LNCAP (cell line): ENCODE results near the gene CA5A.

ENCODE experiments used
- TF ChIP-seq, protein P1 (sequence below): fragments of 450-650 bp; IDR thresholded peaks from 2 replicates; pipeline ENCODE4 v1.5.1; 2017; ENCODE audit warnings: mild to moderate bottlenecking

CA5A gene

DNA sequence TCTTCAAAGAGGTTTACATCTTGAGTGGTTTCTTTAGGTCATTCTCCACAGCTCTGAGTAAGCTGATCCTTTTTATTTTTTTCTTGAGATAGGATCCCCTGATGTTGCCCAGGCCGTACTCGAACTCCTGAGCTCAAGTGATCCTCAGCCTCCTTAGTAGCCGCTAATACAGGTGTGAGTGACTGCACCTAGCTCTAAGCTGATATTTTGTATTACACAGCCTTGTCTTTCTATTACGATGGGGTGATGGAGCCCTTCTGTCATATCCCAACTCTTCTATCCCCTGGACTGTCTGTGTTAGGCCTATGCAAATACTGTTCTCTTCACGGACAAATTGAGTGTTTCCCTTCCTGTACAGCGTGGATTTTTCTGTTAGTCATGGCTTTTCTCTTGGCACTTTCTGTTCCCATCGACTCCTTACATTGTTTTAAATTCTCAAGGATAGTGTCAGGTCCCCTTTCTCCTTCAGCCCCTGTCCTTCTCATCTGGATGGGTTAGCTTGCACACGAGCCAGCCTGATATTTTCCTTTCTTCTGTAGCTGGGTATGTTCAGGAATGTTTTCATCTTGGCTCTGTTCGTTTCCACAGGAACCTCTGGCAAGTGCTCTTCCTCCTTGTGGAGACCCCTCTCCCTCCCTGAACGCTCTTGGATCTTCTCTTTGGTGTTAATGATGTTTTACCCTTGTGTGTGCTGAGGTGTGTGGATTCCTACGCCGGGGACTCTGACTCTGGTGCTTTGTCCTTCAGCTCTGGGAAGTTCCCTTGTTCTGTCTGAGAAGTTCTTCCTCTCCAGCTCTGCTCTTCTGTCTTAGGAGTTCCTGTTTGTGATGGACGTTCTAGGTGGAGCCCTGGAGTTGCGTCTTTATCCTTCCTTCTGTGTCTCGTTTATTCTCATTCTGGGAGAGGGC is 17.2 kb upstream of the CA5A start:
- TF ChIP-seq, protein P1, sequence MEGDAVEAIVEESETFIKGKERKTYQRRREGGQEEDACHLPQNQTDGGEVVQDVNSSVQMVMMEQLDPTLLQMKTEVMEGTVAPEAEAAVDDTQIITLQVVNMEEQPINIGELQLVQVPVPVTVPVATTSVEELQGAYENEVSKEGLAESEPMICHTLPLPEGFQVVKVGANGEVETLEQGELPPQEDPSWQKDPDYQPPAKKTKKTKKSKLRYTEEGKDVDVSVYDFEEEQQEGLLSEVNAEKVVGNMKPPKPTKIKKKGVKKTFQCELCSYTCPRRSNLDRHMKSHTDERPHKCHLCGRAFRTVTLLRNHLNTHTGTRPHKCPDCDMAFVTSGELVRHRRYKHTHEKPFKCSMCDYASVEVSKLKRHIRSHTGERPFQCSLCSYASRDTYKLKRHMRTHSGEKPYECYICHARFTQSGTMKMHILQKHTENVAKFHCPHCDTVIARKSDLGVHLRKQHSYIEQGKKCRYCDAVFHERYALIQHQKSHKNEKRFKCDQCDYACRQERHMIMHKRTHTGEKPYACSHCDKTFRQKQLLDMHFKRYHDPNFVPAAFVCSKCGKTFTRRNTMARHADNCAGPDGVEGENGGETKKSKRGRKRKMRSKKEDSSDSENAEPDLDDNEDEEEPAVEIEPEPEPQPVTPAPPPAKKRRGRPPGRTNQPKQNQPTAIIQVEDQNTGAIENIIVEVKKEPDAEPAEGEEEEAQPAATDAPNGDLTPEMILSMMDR: no peak

DNA sequence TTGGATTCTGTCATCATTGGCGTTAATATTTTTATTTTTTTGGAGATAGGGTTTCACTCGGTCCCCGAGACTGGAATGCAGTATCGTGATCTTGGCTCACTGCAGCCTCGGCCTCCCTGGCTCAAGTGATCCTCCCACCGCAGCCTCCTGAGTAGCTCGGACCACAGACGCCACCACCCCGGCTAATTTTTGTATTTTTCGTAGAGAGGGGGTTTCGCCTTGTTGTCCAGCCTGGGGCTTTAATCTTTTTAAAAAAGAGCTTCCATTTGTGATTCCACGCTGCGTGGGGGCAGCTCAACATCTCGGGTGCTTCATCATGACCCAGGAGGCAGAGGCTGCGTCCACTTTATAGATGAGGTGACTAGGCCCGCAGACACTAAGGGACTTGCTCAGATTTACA is 16.4 kb upstream of the CA5A start:
- TF ChIP-seq, protein P1: no peak

DNA sequence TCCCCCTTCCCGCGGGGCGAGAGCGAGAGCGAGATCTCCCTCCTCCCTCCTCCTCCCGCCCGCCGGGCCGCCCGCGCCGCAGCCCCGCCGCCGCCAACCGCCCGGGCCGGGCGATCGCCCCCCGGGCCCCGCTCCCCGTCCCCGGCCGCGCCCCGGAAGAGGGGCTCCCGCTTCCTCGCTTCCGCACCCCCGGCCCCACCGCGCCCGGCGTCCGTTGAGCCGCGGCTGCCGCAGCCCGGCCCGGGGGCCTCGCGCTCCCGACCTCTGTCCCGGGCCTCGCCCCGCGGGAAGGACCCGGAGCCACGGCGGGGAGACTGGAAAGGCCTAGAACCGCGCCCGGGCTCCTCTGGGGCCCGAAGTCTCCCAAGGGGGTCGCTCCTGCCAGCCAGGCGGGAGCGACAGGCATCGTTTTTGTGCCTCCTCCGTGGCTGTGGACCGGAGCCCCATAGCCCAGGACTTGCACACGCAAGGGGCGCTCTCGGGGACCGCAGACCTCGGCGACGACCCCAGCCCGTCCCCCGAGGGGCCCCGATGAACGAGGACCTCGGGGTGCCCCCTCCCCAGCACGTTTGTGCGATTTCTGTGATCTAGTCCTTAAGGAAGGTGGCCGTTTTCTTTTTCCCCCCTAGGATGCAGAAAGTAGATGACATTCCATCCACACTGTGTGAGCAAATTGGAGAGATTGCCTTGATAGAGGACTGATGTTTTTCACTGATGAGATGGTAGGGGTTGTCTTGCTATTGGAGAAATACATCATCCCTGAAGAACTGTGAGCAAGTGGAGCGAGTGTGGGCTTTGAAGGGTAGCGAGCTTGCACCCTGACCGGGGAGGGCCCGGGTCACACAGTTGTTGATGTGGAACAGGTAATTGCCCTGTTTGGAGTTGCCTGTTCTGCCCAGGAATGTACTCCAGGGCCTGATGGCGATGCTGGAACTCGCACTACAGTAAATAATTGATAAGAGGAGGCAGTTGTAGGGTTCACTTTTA is 15.5 kb upstream of the CA5A start:
- TF ChIP-seq, protein P1: no peak; the same call in 1 of the 2 replicates

DNA sequence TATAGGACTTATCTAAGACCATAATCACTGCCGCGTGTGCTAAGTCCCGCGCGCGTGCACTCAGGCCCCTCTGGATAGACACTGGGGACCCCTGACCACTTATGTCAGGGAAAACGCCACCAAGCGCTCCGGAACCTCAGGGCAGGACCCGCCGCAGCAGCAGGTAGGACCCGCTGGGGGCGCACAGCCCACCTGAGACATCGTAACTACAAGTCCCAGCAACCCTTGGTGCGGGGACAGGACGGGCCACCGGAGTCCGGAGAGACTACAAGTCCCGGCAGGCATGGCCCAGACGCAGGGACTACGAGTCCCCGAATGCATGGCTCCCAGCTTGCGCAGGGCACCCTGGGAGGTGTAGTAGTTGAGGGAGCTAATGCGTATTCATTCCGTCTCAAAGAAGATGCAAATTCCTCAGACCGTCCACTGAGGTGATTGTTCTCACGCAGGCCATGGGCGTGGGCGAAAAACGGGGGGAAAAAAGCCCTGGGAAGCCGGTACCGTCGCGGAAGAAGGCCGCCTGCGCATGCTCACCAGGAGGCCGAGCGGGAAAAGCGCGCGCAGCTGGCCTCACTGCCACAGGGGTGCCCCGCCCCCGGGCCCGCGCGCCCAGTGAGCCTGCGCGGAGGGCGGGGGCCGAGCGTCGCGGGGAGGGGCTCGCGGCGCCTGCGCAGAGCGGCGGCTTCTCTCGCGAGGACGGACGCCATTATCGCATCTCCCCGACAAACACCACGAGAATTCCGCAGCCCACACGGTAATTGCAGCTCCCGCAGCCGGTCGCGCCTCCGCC is 14.6 kb upstream of the CA5A start, which contains the start of gene BANP:
BANP (plus strand) TSS at position 670 of the 787 bp plus-strand sequence. CDS start 23,682 bp downstream, outside the sequence.
- TF ChIP-seq, protein P1: peak; percentile 16; the same call in 1 of the 2 replicates

DNA sequence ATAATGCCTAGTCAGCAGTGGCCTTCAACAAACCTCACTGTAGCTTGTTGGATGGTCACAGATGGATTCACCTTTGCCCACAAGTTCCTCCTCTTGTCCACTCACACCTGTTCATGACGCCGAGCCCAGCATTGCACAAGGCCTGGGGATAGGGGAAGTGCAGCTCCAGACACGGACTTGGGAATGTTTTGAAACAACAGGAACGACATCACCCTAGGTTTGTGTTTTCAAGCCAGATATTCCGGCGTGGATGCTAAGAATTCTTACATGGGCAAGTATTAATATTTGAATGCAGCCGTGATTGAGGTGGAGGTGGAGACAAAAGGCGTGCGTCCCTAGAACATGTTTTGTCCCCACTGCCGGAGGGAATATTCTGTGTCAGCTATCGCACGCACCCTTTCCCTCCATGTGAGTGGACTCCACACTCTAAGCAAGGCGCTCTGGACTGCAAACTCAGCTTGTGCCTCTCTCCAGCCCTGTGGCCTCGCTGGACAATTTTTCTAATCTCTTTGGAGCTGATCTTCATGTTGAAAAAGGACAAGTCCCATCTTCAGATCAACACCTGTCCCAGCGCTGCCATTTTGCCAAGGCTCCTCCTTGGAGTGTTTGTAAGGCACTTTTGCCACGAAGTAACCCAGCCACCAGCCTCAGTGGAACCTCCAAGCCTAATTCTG is 12.9 kb upstream of the CA5A start:
- TF ChIP-seq, protein P1: no peak

DNA sequence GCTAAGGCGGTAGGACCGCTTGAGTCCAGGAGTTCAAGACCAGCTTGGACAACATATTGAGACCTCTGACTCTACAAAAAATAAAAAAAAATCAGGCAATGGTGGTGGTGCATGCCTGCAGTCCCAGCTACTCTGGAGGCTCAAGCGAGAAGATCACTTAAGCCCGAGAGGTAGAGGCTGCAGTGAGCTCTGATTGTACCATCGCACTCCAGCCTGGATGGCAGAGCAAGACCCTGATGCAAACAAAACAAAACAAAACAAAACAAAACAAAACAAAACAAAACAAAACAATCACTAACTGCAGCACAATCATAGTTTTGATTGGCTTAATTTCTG is 12.4 kb upstream of the CA5A start:
- TF ChIP-seq, protein P1: no peak
